Spleen (tissue), 11 donors: ENCODE data around the gene PRUNE2. TPM values are rescaled to one million over a fixed set of nuclear protein-coding genes. Genes with fewer than 3 reads are reported as not detected.

Experiments
- DNase-seq: peaks from one replicate; pipeline ENCODE4 v3.0.0-alpha.2; 2020
- H3K27ac ChIP-seq, 8 donors: fragments of 200-600 bp; sonication (generic) in 7 of 8; 1 replicate in 4 of 8; 2 replicates in 4 of 8; pipeline versions ENCODE4 v1.5.0 to v1.8.0; 2016 to 2021; ENCODE audit warnings: inconsistent platforms in 4 of 8, mild to moderate bottlenecking in 4 of 8, moderate library complexity in 1 of 8
- H3K27me3 ChIP-seq, 7 donors: fragments of 200-600 bp; sonication (generic) in 6 of 7; replicated peaks in 1 of 7; 1 replicate in 4 of 7; 2 replicates in 3 of 7; pipeline versions ENCODE4 v1.5.0 to v1.8.0; 2016 to 2021; ENCODE audit warnings: inconsistent platforms in 3 of 7, mild to moderate bottlenecking in 1 of 7
- H3K36me3 ChIP-seq, 6 donors: fragments of 200-600 bp; sonication (generic) in 5 of 6; 1 replicate in 4 of 6; 2 replicates in 2 of 6; pipeline versions ENCODE4 v1.5.0 to v1.8.0; 2016 to 2021; ENCODE audit warnings: inconsistent platforms in 2 of 6
- H3K4me1 ChIP-seq, 6 donors: fragments of 200-600 bp; sonication (generic) in 5 of 6; 1 replicate in 3 of 6; 2 replicates in 3 of 6; pipeline versions ENCODE4 v1.5.0 to v1.8.0; 2016 to 2021; ENCODE audit warnings: inconsistent platforms in 3 of 6
- H3K4me3 ChIP-seq, 8 donors: fragments of 200-600 bp; sonication (generic) in 7 of 8; 1 replicate in 4 of 8; 2 replicates in 4 of 8; pipeline versions ENCODE4 v1.5.0 to v1.8.0; 2016 to 2021; ENCODE audit warnings: inconsistent platforms in 4 of 8, mild to moderate bottlenecking in 4 of 8, moderate library complexity in 2 of 8
- H3K9me3 ChIP-seq, 8 donors: fragments of 200-600 bp; sonication (generic) in 7 of 8; 1 replicate in 4 of 8; 2 replicates in 4 of 8; pipeline versions ENCODE4 v1.5.0 to v1.8.0; 2016 to 2021; ENCODE audit warnings: inconsistent platforms in 4 of 8
- POLR2A ChIP-seq, 3 donors: fragments of 450-650 bp; IDR thresholded peaks; one replicate each; pipeline ENCODE4 v1.5.1; 2017; ENCODE audit warnings: antibody characterized with exemption in 3 of 3, mild to moderate bottlenecking in 1 of 3
- POLR2AphosphoS5 ChIP-seq, 3 donors: sonication (generic); formaldehyde crosslinking; IDR thresholded peaks; one replicate each; pipeline ENCODE4 v1.5.1; 2017; ENCODE audit warnings: antibody characterized with exemption in 3 of 3
- WGBS, 5 donors: extraction: QIAGEN DNeasy Blood & Tissue Kit in 3 of 5; methylation state at CpG; one replicate each; pipeline versions ENCODE4 v1.1.5 to v1.1.7; 2013 to 2018; 5-methylcytosine and 5-hydroxymethylcytosine counted together
- intact Hi-C: fragments of 100-400 bp; cut with DNase I; formaldehyde crosslinking; loops from one replicate; pipeline ENCODE4 v1.15.0; 2023; ENCODE audit warnings: low total_unique reads
- polyA plus RNA-seq, 3 donors: library from polyadenylated mRNA; stranded (reverse); fragments of 200-250 nt; gene quantifications; one replicate each; pipeline ENCODE4 v1.2.1, GENCODE V29; 2013
- total RNA-seq, 7 donors: library from RNA; depleted of rRNA in 3 of 7; stranded (reverse); fragments of >200 nt in 3 of 7; fragmentation: NEBNext Ultra II Directional in 4 of 7; extraction: Animal tissue kit (Norgen Biotek cat#: 25700) in 4 of 7; gene quantifications; one replicate each; pipeline versions ENCODE4 v1.1.0 to v1.2.1, GENCODE V29; 2016 to 2021
- TF ChIP-seq, protein P1 (sequence below), 11 experiments: fragments of 200-600 bp in 7 of 11; fragments of 450-650 bp in 4 of 11; sonication (generic) in 4 of 11; IDR thresholded peaks in 8 of 11; conservative IDR thresholded peaks in 3 of 11; 1 replicate in 7 of 11; 2 replicates in 4 of 11; pipeline versions ENCODE4 v1.4.0 to v1.8.0; 2016 to 2021; ENCODE audit warnings: antibody characterized with exemption in 11 of 11, inconsistent platforms in 4 of 11, mild to moderate bottlenecking in 1 of 11
- donor health status: healthy with polysubstance abuse.
- donor health status: DM: no; HTN: no; CAD: no; lungs with moderate emphysema.
- donor health status: DM: no; HTN: no; CAD: no.
- donor health status: Bipolar disorder and iron deficiency.
- donor health status: healthy.
- donor health status: DM: no; HTN: no; CAD: no.
- donor health status: DM: yes; HTN: yes; CAD: no.

PRUNE2 gene
- total and polyA plus RNA-seq, 10 donors, result 3.3 to 23.6 (median 14.0) TPM

DNA sequence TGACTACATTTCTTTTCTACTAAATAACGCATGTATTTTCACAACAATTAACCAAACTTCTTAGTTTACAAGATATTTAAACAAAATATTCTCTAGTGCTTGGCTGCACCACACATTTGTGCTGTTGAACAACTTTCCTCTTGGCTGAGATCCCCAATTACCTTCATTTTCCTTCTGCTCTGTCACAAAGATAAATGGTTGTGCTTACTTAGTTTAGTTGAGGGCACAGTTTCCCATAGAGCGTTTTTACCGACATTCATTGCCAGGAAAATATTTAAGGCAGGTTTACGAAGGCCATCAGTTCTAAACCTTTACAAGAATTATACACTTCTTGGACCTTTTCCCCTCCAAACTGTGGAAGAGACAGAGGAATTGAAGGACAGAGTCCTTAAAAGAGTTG lies 60.7 kb downstream of the PRUNE2 start:
- intact Hi-C loops, result no loop called here
- no peaks in the 10 kb centered on the region for H3K27me3 ChIP-seq

DNA sequence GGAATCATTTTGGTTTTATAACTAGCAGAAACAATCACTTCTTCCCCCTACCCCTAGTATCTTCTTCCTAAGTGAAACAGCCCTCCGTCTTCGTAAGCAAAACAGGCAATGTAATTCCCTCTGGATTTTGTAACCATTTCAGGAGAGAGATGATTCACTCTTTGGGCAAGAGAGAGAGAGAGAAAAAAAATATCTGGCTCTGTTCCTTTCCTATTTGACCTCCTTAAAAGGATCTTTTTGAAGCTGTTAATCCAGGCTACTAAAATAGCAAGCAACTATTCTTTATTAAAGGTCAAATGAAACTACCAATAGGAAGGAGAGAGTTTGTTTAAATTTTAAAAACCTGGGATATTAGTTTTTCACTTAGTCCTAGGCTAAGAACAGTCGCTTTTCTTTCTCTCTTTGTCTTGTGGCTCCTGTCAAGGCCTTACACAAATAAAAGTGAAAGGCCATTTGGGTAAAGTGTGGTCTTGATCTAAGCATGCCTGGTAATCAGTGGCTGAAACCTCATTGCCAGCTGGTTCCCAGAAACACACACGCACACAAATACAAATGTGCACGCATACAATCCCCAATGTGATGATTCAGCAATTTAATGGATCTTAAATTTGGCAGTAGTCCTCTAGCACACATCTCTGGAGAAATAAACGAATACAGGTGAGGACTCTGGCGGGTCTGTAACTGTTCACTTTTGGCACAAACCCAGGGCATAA lies 70.2 kb downstream of the PRUNE2 start:
- TF ChIP-seq, protein P1, sequence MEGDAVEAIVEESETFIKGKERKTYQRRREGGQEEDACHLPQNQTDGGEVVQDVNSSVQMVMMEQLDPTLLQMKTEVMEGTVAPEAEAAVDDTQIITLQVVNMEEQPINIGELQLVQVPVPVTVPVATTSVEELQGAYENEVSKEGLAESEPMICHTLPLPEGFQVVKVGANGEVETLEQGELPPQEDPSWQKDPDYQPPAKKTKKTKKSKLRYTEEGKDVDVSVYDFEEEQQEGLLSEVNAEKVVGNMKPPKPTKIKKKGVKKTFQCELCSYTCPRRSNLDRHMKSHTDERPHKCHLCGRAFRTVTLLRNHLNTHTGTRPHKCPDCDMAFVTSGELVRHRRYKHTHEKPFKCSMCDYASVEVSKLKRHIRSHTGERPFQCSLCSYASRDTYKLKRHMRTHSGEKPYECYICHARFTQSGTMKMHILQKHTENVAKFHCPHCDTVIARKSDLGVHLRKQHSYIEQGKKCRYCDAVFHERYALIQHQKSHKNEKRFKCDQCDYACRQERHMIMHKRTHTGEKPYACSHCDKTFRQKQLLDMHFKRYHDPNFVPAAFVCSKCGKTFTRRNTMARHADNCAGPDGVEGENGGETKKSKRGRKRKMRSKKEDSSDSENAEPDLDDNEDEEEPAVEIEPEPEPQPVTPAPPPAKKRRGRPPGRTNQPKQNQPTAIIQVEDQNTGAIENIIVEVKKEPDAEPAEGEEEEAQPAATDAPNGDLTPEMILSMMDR (IDR thresholded peaks at IDR 0.05 in 8 of 11, conservative IDR thresholded peaks at IDR 0.05 in 3 of 11), result no peak
- TF ChIP-seq POLR2AphosphoS5 (IDR thresholded peaks at IDR 0.05) (no peak), POLR2A (IDR thresholded peaks at IDR 0.05) (no peak)
- intact Hi-C loops, result no loop called here
- WGBS, 5 donors, result 64 to 84% (median 71%) methylated on average over 7 of the region's 7 CpGs
- Histone ChIP-seq H3K4me3 (no peak overlapping the region), H3K36me3 (no peaks in the 10 kb centered on the region), H3K9me3 (no peaks in the 10 kb centered on the region), H3K27me3 (no peaks in the 10 kb centered on the region), H3K4me1 (no peaks in the 10 kb centered on the region), H3K27ac (peak overlapping the region in 1 of 8 donors; percentile 38)
- no peak for DNase-seq

More for the DNA sequence above, 60.7 kb downstream of the PRUNE2 start:
- H3K4me1 ChIP-seq, result no peaks in the 10 kb centered on the region
- no peak overlapping the region for H3K4me3 ChIP-seq
- no peaks in the 10 kb centered on the region for H3K36me3 ChIP-seq
- TF ChIP-seq POLR2A (IDR thresholded peaks at IDR 0.05), result no peak
- no peak for TF ChIP-seq POLR2AphosphoS5 (IDR thresholded peaks at IDR 0.05)
- TF ChIP-seq, protein P1 (IDR thresholded peaks at IDR 0.05 in 8 of 11, conservative IDR thresholded peaks at IDR 0.05 in 3 of 11), result no peak
- 85 to 90% (median 88%) methylated on average over 4 of the region's 4 CpGs for WGBS, 5 donors
- H3K27ac ChIP-seq, result no peak overlapping the region
- DNase-seq, result no peak
- H3K9me3 ChIP-seq, result no peaks in the 10 kb centered on the region

DNA sequence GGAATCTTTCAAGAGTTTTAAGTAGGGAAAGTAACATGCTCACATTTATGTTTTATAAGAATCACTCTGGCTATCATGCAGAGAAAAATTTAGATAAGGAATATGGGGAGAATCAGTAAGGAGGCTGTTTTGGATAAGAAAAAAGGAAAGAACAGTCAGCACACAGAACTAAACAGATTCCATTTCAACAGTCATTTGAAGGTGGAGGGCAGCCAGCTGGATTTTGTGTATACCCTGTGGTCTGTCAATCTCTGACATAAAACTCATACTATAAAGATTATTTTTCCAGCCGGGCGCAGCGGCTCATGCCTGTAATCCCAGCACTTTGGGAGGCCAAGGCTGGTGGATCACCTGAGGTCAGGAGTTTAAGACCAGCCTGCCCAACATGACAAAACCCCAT lies 77.5 kb downstream of the PRUNE2 start:
- WGBS, 5 donors, result 67 to 83% (median 80%) methylated on average over 3 of the region's 3 CpGs
- H3K27ac ChIP-seq, result no peak overlapping the region
- H3K4me3 ChIP-seq, result no peak overlapping the region

More for the DNA sequence above, 77.5 kb downstream of the PRUNE2 start:
- intact Hi-C loops, result no loop called here
- Histone ChIP-seq H3K4me1 (no peaks in the 10 kb centered on the region), H3K9me3 (peaks cover 0 to 6% (median 0%) of the 10 kb centered on the region in 8 donors), H3K36me3 (no peaks in the 10 kb centered on the region), H3K27me3 (no peaks in the 10 kb centered on the region)
- TF ChIP-seq, protein P1 (IDR thresholded peaks at IDR 0.05 in 8 of 11, conservative IDR thresholded peaks at IDR 0.05 in 3 of 11), result no peak
- TF ChIP-seq POLR2A (IDR thresholded peaks at IDR 0.05) (no peak), POLR2AphosphoS5 (IDR thresholded peaks at IDR 0.05) (no peak)
- no peak for DNase-seq
